Gastrocnemius medialis (tissue), 4 donors: Measurements from ENCODE around the gene RTL9. TPM values are rescaled to one million over a fixed set of nuclear protein-coding genes. Genes with fewer than 3 reads are reported as not detected.

ENCODE experiments used
- ATAC-seq, 2 donors: fragments of 150-250 bp; one replicate each; pipeline ENCODE4 v1.9.1; 2016
- DNase-seq, 2 donors: peaks; one replicate each; pipeline ENCODE4 v3.0.0-alpha.2; 2019
- H3K27ac ChIP-seq, 4 donors: fragments of 200-600 bp; sonication (generic); 1 replicate in 1 of 4; 2 replicates in 3 of 4; pipeline ENCODE4 v1.5.1; 2016 to 2018; ENCODE audit warnings: mild to moderate bottlenecking in 2 of 4, moderate library complexity in 1 of 4
- H3K27me3 ChIP-seq, 3 donors: fragments of 200-600 bp; sonication (generic) in 2 of 3; 1 replicate in 1 of 3; 2 replicates in 2 of 3; pipeline versions ENCODE4 v1.5.1 to v1.6.0; 2016 to 2019; ENCODE audit warnings: mild to moderate bottlenecking in 1 of 3, moderate library complexity in 1 of 3
- H3K36me3 ChIP-seq, 2 donors: fragments of 200-600 bp; sonication (generic) in 1 of 2; one replicate each; pipeline ENCODE4 v1.5.1; 2017 to 2018
- H3K4me1 ChIP-seq, 2 donors: fragments of 200-600 bp; sonication (generic) in 1 of 2; one replicate each; pipeline ENCODE4 v1.5.1; 2016 to 2017; ENCODE audit warnings: mild to moderate bottlenecking in 2 of 2
- H3K4me3 ChIP-seq, 4 donors: fragments of 200-600 bp; sonication (generic) in 3 of 4; 1 replicate in 1 of 4; 2 replicates in 3 of 4; pipeline ENCODE4 v1.5.1; 2016 to 2019; ENCODE audit warnings: mild to moderate bottlenecking in 2 of 4
- H3K9me3 ChIP-seq, 3 donors: fragments of 200-600 bp; sonication (generic) in 2 of 3; 1 replicate in 1 of 3; 2 replicates in 2 of 3; pipeline ENCODE4 v1.5.1; 2016 to 2019
- POLR2A ChIP-seq, 2 donors: fragments of 450-650 bp; IDR thresholded peaks; one replicate each; pipeline ENCODE4 v1.6.1; 2017; ENCODE audit warnings: antibody characterized with exemption in 2 of 2, mild to moderate bottlenecking in 2 of 2, moderate library complexity in 2 of 2
- in situ Hi-C, 4 donors: fragments of 200-750 bp; cut with MboI; loops; one replicate each; pipeline versions ENCODE4 v1.15.0 to v1.8.0; 2017; ENCODE audit warnings: low sequenced_read_pairs in 4 of 4
- intact Hi-C: fragments of 100-400 bp; cut with DNase I; formaldehyde crosslinking; loops from one replicate; pipeline ENCODE4 v1.15.1; 2023; ENCODE audit warnings: low total_unique reads
- total RNA-seq, 4 donors: library from RNA; depleted of rRNA; stranded (reverse); fragments of >200 nt; gene quantifications; one replicate each; pipeline versions ENCODE4 v1.1.0 to v1.2.3, GENCODE V29; 2016
- TF ChIP-seq, protein P1 (sequence below), 5 experiments: fragments of 450-650 bp in 3 of 5; fragments of 200-600 bp in 2 of 5; sonication (generic) in 2 of 5; IDR thresholded peaks in 4 of 5; conservative IDR thresholded peaks in 1 of 5; 1 replicate in 4 of 5; 2 replicates in 1 of 5; pipeline ENCODE4 v1.5.1; 2016 to 2019; ENCODE audit warnings: antibody characterized with exemption in 5 of 5, mild to moderate bottlenecking in 3 of 5, moderate library complexity in 3 of 5

RTL9 gene
- total RNA-seq, 4 donors from 2014 or later, result 0.07 to 0.29 TPM; not detected in 2

DNA sequence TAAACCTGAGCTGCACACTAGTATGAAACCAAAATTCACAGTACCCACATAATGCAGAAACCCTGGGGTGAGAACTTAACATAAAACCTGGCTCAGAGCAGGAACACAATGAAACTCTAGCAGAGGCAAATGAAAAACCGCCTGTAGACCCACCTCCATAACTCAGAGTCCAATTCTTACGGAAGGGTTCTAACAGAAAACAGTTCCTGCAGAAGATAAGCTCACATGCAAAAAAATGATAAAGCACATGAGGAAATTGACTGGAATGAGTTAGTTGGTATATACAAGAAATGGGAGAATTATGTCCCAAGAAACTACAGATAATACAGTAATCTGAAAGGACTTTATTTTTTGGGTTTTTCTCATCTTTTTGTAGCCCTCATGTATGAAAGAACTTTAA is 14.7 kb downstream of the RTL9 start:
- H3K4me3 ChIP-seq, result no peak overlapping the region
- H3K9me3 ChIP-seq, result no peaks in the 10 kb centered on the region
- no peaks in the 10 kb centered on the region for H3K4me1 ChIP-seq
- intact Hi-C loops, result no loop called here
- in situ Hi-C loops, result no loop called here
- ATAC-seq (no peak), DNase-seq (no peak)
- H3K27me3 ChIP-seq, result no peaks in the 10 kb centered on the region
- H3K27ac ChIP-seq, result no peak overlapping the region
- H3K36me3 ChIP-seq, result no peaks in the 10 kb centered on the region
- TF ChIP-seq, protein P1, sequence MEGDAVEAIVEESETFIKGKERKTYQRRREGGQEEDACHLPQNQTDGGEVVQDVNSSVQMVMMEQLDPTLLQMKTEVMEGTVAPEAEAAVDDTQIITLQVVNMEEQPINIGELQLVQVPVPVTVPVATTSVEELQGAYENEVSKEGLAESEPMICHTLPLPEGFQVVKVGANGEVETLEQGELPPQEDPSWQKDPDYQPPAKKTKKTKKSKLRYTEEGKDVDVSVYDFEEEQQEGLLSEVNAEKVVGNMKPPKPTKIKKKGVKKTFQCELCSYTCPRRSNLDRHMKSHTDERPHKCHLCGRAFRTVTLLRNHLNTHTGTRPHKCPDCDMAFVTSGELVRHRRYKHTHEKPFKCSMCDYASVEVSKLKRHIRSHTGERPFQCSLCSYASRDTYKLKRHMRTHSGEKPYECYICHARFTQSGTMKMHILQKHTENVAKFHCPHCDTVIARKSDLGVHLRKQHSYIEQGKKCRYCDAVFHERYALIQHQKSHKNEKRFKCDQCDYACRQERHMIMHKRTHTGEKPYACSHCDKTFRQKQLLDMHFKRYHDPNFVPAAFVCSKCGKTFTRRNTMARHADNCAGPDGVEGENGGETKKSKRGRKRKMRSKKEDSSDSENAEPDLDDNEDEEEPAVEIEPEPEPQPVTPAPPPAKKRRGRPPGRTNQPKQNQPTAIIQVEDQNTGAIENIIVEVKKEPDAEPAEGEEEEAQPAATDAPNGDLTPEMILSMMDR (IDR thresholded peaks at IDR 0.05 in 4 of 5, conservative IDR thresholded peaks at IDR 0.05 in 1 of 5), result no peak
- TF ChIP-seq POLR2A (IDR thresholded peaks at IDR 0.05), result no peak

DNA sequence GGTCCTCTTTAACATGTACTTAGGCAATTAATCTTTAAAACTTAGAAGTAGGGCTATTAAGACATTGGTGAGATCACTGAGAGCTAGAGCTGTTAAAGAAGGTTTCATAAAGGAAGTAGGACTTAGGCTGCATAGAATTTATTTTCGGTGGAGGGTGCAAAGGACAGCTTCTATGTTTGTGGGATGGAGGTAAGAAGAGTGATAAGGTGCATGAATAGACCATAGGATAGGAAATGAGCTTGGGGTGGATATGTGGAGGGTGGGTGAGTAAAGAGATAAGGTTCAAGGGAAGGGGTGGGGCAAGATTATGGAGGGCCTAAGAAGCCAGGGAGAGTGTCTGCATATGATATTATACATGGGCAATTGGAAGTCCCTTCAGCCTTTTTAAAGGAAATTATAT is 15.9 kb downstream of the RTL9 start:
- Histone ChIP-seq H3K4me1 (no peaks in the 10 kb centered on the region), H3K4me3 (no peak overlapping the region), H3K9me3 (no peaks in the 10 kb centered on the region), H3K27me3 (no peaks in the 10 kb centered on the region), H3K27ac (no peak overlapping the region), H3K36me3 (no peaks in the 10 kb centered on the region)
- DNase-seq, result no peak
- no peak for ATAC-seq
- intact Hi-C loops, result no loop called here
- in situ Hi-C loops, result no loop called here
- no peak for TF ChIP-seq POLR2A (IDR thresholded peaks at IDR 0.05)
- TF ChIP-seq, protein P1 (IDR thresholded peaks at IDR 0.05 in 4 of 5, conservative IDR thresholded peaks at IDR 0.05 in 1 of 5), result no peak

DNA sequence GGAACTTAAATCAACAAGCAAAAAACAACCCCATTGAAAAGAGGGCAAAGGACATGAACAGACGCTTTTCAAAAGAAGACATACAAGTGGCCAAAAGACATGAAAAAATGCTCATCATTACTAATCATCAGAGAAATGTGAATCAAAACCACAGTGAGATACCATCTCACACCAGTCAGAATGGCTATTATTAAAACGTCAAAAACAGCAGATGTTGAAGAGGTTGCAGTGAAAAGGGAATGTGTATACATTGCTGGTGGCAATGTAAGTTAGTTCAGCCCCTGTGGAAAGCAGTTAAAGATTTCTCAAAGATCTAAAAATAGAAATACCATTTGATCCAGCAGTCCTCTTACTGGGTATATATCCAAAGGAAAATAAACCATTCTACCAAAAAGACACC is 22.6 kb downstream of the RTL9 start:
- TF ChIP-seq POLR2A (IDR thresholded peaks at IDR 0.05), result no peak
- TF ChIP-seq, protein P1 (IDR thresholded peaks at IDR 0.05 in 4 of 5, conservative IDR thresholded peaks at IDR 0.05 in 1 of 5), result no peak
- no peaks in the 10 kb centered on the region for H3K4me1 ChIP-seq
- H3K27ac ChIP-seq, result no peak overlapping the region
- intact Hi-C loops (no loop called here), in situ Hi-C loops (no loop called here)
- no peaks in the 10 kb centered on the region for H3K9me3 ChIP-seq
- no peak overlapping the region for H3K4me3 ChIP-seq
- H3K27me3 ChIP-seq, result no peaks in the 10 kb centered on the region
- ATAC-seq (no peak), DNase-seq (no peak)
- H3K36me3 ChIP-seq, result no peaks in the 10 kb centered on the region

DNA sequence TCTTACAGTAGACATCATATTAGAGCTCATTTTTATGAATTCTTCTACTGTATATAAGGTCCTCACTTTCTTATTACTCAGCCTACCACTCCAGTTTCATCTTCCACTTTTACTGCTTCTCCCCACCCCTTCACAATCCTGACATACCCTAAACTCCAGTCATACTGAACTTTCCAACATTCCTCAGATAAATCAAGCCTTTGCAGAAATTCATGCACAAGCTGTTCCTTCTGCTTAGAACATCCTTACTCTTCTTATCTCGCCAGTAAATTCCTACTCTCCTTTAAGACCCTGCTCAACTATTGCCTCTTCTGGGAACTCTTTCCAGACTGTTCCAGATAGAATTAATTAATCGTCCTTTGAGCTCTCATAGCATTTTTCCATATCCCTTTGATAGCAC is 24.8 kb downstream of the RTL9 start:
- Histone ChIP-seq H3K4me1 (no peaks in the 10 kb centered on the region), H3K9me3 (no peaks in the 10 kb centered on the region), H3K4me3 (no peak overlapping the region), H3K27ac (no peak overlapping the region), H3K36me3 (no peaks in the 10 kb centered on the region), H3K27me3 (no peaks in the 10 kb centered on the region)
- intact Hi-C loops, result no loop called here
- no peak for DNase-seq
- no peak for ATAC-seq
- in situ Hi-C loops, result no loop called here
- TF ChIP-seq, protein P1 (IDR thresholded peaks at IDR 0.05 in 4 of 5, conservative IDR thresholded peaks at IDR 0.05 in 1 of 5), result no peak
- no peak for TF ChIP-seq POLR2A (IDR thresholded peaks at IDR 0.05)

DNA sequence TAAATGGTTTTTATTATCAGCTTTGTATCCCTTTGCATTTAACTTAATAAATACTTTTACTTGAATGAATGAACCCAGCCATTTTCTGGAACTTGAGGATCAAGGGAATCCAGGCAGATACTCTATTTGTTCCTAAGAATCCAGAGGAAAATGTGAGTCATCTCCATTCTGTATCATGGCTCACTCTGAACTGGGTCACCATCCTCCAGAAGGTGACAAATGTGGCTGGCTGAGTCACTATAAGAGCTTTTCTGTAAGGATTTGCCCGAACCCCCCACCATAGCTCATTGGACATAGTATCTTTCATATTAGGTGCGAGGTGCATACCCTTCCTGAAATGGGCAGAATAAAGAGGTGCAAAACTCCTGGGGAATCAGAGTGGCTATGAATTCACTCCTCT is 25.8 kb downstream of the RTL9 start:
- H3K27me3 ChIP-seq, result no peaks in the 10 kb centered on the region
- no peaks in the 10 kb centered on the region for H3K36me3 ChIP-seq
- H3K4me3 ChIP-seq, result no peak overlapping the region
- H3K4me1 ChIP-seq, result no peaks in the 10 kb centered on the region
- DNase-seq, result no peak
- in situ Hi-C loops (no loop called here), intact Hi-C loops (no loop called here)
- no peak for ATAC-seq
- H3K27ac ChIP-seq, result no peak overlapping the region
- no peaks in the 10 kb centered on the region for H3K9me3 ChIP-seq
- TF ChIP-seq, protein P1 (IDR thresholded peaks at IDR 0.05 in 4 of 5, conservative IDR thresholded peaks at IDR 0.05 in 1 of 5), result no peak
- TF ChIP-seq POLR2A (IDR thresholded peaks at IDR 0.05), result no peak
